Upper lobe of left lung (tissue), 4 donors: ENCODE results near the gene NPC2.

Source experiments
- CTCF ChIP-seq, 6 experiments: fragments of 450-650 bp in 4 of 6; fragments of 200-600 bp in 2 of 6; sonication (generic) in 2 of 6; IDR thresholded peaks; one replicate each; pipeline ENCODE4 v1.5.1; 2016 to 2019; ENCODE audit warnings: antibody characterized with exemption in 6 of 6
- POLR2A ChIP-seq, 4 donors: fragments of 450-650 bp; IDR thresholded peaks; one replicate each; pipeline ENCODE4 v1.5.1; 2016 to 2017; ENCODE audit warnings: antibody characterized with exemption in 4 of 4, mild to moderate bottlenecking in 2 of 4
- POLR2AphosphoS5 ChIP-seq, 2 donors: sonication (generic); formaldehyde crosslinking; IDR thresholded peaks; one replicate each; pipeline ENCODE4 v1.5.1; 2017; ENCODE audit warnings: antibody characterized with exemption in 2 of 2

- TF ChIP-seq CTCF (IDR thresholded peaks at IDR 0.05) = no peak
- no peak for TF ChIP-seq POLR2AphosphoS5 (IDR thresholded peaks at IDR 0.05)
- no peak for TF ChIP-seq POLR2A (IDR thresholded peaks at IDR 0.05)
Observed at GRCh38 chr14:74524076-74524811, 31.1 kb upstream of the NPC2 start.
